Posterior vena cava (tissue), 2 donors: Measurements from ENCODE around the gene SEL1L2. TPM values are rescaled to one million over a fixed set of nuclear protein-coding genes. Genes with fewer than 3 reads are reported as not detected.
A peak's percentile ranks its signal among the peaks of the same experiment; 100 is the strongest.

ENCODE experiments used
- DNase-seq: peaks from one replicate; pipeline ENCODE4 v3.0.0-alpha.2; 2020; ENCODE audit warnings: low spot score
- intact Hi-C, 2 donors: fragments of 100-400 bp; cut with DNase I; formaldehyde crosslinking; loops; one replicate each; pipeline versions ENCODE4 v1.14.1 to v1.14.2; 2022 to 2023
- total RNA-seq, 2 donors: library from RNA; stranded (reverse); fragmentation: NEBNext Ultra II Directional; extraction: Animal tissue kit (Norgen Biotek cat#: 25700); gene quantifications; one replicate each; pipeline ENCODE4 v1.2.1, GENCODE V29; 2021
- donor health status: DM: yes; HTN: yes; CAD: no.
- donor health status: DM: yes; HTN: yes; CAD: no.

SEL1L2 gene
- total RNA-seq, 2 donors from 2014 or later: 6.0 to 16.1 TPM

DNA sequence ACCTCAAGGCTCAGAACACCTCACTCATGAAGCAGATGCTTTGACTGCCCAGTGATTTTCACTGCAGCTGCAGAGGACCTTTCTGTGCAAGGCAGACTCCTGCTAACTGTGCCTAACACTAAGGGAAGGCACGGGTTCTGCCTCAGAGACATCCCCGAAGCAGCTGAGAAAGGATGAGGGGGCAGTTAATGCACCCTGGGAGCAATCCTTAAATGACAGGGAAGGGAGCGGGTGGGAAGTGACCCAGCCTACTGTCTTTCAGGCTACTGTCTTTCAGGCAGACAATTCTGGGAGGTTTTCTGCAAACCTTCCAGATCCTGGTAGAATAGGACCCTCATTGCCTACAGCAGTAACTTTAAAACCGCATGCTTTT lies 150.3 kb downstream of the SEL1L2 start:
- intact Hi-C loops: no loop called here
- DNase-seq: no peak

DNA sequence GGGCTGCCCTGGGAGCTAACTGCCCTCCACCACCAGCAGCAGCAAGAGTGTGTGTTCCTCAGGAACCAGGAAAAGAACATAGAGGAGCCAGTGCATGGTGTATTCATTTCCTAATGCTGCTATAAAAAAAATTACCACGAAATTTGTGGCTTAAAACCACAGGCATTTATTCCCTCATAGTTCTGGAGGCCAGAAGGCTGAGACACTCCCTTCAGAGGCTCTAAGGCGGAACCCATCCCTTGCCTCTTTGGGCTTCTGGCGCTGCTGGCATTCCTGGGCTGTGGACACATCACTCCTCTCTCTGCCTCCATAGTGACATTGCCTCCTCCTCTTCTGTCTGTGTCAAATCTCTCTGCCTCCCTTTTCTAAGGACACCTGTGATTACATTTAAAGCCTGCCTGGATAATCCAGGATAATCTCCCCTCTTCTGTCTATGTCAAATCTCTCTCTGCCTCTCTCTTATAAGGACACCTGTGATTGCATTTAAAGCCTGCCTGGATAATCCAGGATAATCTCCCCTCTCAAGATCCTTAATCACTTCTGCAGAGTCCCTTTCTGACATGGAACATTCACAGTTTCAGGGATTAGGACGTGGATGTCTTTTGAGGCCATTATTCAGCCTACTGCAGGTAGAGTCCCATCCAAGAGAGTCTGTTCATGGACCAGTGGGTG lies 150.9 kb downstream of the SEL1L2 start:
- intact Hi-C loops: no loop called here
- DNase-seq: no peak

DNA sequence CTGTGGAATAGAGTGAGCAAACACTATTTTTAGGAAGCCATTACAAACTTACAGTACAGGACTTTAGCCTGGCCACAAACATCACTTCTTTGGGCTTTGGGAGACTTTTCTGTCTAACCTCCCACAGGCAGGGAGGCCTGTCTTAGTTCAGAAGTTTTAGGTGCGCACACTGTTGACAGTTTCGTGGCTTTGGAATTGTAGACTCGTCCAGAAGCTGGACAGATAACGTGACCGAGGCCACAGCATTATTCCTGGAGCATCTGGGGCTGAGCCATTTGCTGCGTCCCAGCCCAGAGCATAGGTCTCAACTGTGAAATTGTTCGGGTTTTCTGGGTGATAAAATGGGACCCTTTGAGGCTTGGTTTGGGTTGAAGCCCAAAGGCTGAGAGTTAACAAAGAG lies 151.8 kb downstream of the SEL1L2 start:
- intact Hi-C loops: no loop called here
- DNase-seq: no peak

DNA sequence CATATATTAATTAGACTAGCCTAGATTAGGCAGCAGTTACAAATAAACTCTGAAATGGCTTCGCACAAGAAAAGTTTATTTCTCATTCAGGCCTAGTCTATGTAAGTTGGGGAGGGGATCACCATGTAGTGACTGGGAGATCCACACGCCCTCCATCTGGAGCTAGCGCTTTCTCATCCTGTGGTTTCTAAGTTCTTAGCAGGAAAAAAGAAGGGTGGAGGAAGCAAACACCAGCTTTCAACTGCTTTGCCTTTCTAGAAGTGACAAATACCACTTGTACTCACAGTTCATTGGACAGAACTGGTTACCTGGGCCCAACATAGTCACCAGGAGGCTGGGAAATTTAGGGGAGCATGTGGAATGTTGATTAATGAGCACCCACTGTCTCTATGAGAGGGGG lies 158.9 kb downstream of the SEL1L2 start:
- DNase-seq: no peak
- intact Hi-C loops: no loop called here

DNA sequence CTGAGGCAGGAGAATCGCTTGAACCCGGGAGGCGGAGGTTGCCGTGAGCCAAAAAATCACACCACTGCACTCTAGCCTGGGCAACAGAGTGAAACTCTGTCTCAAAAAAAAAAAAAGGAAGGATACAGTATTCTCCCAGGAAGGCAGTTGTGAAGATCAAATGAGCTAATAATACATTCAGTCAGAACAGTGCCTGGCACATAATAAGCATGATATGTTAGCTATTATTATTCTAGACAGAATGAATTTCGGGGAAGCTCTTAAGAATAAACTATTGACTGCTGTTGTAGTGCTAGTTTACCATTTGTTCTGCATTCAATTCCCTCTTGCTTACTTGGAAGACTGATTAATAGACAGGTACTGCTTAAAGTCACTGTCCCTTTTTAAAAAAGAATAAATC lies 164.9 kb downstream of the SEL1L2 start:
- DNase-seq: no peak
- intact Hi-C loops: loop anchor here in 1 of 2 donors (10.0 kb wide), 1 partner anchor 119 kb away; no protein-coding TSS in a partner anchor

DNA sequence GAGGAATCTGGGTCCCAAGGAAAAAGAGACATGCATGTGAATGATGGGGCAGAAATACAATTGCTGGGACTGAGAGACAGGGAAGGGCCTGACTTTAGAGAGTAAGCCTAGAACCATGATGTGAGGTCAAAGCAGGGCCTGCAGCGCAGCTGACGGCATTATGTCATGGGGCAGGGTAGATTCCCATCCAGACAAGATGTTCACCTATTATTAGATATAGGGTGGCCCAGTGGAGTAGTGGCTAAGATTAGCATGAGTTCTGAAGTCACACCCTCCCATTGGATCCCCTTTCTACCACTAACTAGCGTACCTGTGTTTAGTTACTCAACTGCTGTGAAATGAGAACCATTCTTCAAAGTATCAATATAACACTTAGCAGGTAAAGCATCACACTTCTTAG lies 166.0 kb downstream of the SEL1L2 start:
- no peak for DNase-seq
- intact Hi-C loops: loop anchor here in 1 of 2 donors (10.0 kb wide), 1 partner anchor 120 kb away; no protein-coding TSS in a partner anchor

DNA sequence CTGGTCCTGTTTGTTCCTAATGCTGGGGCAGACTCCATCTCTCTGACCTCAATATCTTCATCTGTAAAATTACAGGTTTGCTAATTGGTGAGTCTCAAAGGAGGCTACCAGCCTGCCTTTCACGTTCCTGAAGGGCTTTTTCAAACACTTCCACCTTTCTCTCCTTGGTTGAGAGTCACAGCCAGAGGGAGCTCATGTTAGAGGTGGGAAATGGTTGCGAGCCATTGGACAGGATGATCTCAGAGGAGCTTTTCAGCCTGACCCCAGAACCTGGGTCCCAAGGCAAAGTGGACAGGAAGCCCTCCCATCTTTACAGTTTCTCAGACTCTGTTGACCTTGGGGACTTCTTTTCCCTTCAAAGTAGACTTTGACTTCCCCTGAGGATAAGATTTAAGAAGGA lies 168.0 kb downstream of the SEL1L2 start:
- DNase-seq: no peak
- intact Hi-C loops: loop anchor here in 1 of 2 donors (10.0 kb wide), 1 partner anchor 122 kb away; no protein-coding TSS in a partner anchor

DNA sequence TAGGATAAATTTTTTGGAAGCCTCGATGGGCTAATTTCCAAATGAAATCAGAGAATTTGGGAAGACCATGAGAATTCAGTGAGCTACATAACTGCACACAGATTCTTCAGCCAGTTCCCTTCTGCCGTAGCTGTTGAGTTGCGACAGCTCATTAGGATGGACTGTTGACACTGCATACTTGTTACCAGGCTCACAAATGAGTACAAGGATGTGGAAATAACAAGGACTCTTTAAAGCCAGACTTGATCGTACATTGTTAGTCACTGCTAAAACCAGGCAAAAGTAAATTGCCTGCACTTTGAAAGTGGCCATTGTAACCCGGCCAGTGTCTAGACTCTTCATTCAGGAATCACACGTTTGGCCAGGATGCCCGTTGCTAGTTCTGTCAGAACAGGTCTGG lies 168.5 kb downstream of the SEL1L2 start:
- no peak for DNase-seq
- intact Hi-C loops: loop anchor here in 1 of 2 donors (10.0 kb wide), 1 partner anchor 123 kb away; no protein-coding TSS in a partner anchor

DNA sequence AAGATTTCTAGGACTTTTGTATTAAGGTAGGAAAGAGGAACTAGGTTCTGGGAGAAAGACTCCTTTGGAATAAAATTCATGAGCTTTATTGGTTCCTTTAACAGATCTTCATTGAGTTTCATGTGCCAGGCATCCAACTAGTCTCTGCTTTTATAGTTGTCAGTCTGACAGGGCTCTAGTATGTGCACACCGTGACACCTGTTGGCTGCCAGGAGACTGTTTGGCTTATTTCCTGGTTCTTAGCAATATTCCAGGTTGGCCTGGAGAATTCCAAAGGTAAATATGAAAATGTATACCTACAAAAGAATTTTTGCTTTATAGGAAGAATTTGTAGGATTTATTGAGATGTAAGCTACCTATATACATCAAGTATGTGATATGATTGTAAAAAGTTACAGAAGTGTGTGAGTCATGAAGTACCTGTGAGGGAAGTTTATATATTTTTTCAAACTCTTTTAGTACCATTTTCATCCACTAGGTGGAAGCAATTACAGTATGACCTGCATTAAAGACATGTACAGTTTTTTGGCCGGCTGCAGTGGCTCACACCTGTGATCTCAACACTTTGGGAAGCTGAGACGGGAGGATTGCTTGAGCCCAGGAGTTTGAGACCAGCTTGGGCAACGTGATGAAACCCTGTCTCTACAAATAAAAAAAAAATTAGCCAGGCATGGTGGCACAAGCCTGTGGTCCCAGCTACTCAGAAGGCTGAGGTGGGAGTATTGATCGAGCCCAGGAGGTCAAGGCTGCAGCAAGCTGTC lies 170.3 kb downstream of the SEL1L2 start:
- intact Hi-C loops: loop anchor here in 1 of 2 donors (10.0 kb wide), 2 partner anchors 125 to 235 kb away; no protein-coding TSS in a partner anchor
- no peak for DNase-seq

DNA sequence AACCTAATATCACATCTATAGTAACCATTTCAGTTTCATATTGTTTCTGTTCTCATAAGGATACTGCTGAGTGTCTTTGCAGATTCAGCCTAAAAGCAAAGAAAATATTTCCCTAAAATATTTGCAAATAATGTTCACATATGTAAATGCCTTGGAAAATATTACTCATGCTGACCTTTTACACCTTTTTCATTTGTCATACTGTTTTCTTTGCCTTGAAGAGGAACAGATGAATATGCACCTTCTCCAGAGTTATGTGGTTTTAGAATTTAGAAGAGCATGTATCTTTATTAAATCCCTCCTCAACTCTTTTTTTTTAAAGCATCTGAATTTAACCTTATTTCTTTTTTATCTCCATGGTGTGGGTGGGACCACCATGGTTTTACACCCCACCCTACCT lies 173.1 kb downstream of the SEL1L2 start:
- intact Hi-C loops: loop anchor here in 1 of 2 donors (10.0 kb wide), 1 partner anchor 237 kb away; no protein-coding TSS in a partner anchor
- no peak for DNase-seq

DNA sequence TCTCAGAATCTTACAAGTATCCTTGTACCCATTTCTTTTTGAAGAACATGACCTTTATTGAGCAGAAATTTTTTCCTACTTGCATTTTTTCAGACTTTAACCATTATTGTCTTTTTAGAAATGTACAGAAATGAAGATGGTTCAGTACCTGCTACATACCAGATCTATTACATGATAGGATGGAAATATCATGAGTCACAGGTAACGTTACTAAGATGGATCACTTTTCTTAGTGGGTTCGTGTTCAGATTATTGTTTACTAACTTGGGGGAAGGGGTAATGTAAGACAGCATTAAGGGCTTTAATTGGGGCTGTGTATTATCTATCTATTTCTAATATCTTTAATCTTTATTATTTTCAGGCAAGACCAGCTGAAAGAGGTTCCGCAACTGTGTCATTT lies 173.7 kb downstream of the SEL1L2 start:
- intact Hi-C loops: loop anchor here in 1 of 2 donors (10.0 kb wide), 1 partner anchor 238 kb away; no protein-coding TSS in a partner anchor
- DNase-seq: no peak

DNA sequence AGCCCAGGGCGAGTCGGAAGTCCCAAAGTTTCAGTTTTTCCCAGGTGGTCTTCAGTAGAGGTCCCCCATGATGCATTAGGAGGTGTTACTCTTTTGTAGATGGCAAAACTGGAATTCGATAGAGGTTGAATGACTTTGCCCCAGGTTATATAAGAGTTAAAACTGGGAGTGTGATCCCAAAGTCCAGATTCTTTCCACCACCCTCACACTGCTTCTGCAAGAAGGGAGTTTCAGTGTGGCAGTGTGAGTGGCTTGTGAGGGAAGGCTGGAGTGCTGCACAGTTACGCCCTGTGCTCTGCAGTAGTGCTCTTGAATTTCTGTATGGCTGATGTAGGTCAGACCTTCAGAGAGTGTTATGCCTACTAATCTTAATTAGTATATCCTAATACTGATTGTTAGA lies 175.7 kb downstream of the SEL1L2 start:
- intact Hi-C loops: loop anchor here in 1 of 2 donors (10.0 kb wide), 1 partner anchor 240 kb away; no protein-coding TSS in a partner anchor
- no peak for DNase-seq

DNA sequence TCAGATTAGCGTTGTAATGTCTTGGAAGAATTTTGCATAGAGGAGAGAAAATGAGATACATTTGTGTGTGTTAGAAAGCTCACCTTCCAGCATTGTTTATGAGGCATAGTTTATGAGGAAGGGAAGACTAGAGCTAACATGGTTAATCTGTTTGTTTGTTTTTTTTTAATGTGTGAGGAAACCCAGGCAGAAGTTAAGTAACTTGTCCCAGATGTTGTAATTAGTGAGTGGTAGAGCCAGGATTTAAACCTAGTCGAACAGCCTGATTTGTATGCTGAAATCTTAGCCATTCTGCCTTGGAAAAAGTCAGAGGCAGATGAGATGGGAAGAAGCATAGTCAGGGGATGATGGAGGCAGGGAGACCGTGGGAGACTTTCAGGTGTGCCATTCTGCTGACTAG lies 176.5 kb downstream of the SEL1L2 start:
- intact Hi-C loops: loop anchor here in 1 of 2 donors (10.0 kb wide), 1 partner anchor 241 kb away; no protein-coding TSS in a partner anchor
- no peak for DNase-seq

DNA sequence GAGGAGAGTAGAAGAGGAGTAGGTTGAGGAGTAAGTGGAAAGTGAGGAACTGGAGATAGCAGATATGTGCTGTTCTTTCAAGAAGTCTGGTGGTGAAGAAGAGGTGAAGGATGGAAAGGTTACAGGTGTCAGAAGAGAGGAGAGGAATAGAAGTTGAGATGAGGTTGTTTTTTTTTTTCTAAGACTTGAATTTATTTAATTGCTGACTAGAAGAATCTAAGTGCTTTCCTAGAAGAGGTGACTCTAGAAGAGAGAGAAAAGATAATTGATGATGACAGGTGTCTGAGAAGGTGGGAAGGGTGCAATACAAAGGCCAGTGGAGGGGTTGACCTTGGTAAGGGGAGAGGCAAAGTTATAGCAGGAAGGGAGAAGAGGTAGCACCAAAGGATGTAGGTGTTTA lies 180.0 kb downstream of the SEL1L2 start:
- no peak for DNase-seq
- intact Hi-C loops: loop anchor here in 1 of 2 donors (10.0 kb wide), 1 partner anchor 244 kb away; no protein-coding TSS in a partner anchor

DNA sequence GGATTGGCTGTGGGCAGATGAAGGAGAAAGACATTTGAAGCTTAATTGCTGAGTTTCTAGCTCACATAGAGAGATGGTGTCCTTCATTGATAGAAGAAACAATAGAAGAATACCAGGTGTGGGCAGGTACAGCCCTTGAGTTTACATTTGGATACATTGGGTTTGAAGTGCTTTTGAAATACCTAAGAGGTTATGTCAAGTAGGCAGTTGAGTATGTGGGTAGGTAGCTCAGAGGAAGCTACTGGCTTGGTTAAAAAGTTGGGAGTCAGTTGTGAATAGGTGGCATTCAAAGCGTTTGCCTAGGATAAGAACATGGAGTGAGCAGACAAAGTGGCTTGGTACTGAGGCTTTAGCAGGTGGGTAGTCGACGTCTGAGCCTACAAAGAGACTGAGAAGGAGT lies 180.6 kb downstream of the SEL1L2 start:
- intact Hi-C loops: loop anchor here in 1 of 2 donors (10.0 kb wide), 1 partner anchor 245 kb away; no protein-coding TSS in a partner anchor
- no peak for DNase-seq

DNA sequence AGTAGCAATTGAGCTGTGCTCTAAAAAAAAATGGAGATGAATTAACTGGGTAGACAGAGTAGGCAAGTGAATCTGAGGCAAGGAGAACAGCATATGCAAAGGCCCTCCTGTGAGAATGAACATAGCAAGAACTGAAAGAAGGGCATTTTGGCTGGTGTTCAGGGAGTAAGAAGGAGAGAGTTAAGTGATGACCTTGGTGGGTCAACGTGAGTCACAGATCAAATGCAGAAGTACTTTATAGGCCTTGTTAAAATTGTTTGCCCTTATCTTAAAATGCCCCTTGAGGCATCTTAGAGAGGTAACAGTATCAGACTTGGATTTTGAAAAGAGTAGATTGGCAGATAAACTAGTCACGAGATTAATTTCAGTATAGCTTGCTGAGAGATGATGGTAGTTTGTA lies 181.0 kb downstream of the SEL1L2 start:
- intact Hi-C loops: no loop called here
- no peak for DNase-seq

DNA sequence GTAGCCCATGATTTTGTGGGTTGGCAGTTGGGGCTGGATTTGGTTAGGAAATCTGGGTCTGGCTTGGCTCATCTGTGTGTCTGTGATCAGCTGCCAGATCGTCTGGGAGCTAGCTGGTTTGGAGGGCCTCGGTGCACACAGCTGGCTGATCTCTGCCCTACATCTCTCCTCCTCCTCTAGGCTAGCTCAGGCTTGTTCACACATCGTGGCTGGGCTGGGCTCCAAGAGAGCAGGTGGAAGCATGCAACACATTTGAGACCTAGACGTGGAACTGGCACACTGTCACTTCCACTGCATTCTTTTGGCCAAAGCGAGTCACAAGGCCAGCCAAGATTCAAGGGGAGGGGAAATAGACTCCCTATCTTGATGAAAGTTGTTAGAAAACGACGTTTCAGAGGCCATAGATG lies 189.7 kb downstream of the SEL1L2 start:
- DNase-seq: peak; percentile 90
- intact Hi-C loops: no loop called here

DNA sequence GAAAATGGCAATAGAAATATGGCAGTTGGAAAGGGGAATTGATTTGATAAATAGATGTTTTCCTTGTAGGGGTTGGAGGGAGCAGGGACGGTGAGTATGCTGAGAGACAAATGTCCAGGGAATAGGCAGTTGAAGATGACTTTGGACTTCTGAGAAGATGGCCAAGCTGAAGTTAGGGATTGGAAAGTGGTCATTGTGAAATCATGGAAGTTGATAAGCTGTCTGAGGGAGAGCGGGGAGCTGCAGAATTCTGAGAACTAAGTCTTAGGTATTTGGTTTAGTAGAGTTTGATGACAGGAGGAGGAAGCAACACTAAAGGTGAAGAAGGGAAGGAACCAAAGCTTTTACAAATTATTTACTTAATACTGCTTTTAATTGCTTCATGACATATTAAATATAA lies 190.4 kb downstream of the SEL1L2 start:
- DNase-seq: no peak
- intact Hi-C loops: no loop called here
